Astrocyte (in vitro differentiated cells and primary cell): ENCODE measurements around the gene PTPRD. TPM values are rescaled to one million over a fixed set of nuclear protein-coding genes. Genes with fewer than 3 reads are reported as not detected.

Experiments used
- DNase-seq: peaks from one replicate; pipeline ENCODE4 v3.0.0-alpha.2; 2010; ENCODE audit warnings: low read depth
- FAIRE-seq: peaks from 2 replicates; lab custom pipeline; 2011; peaks lifted over from hg19 to GRCh38; lab: Jason Lieb, UNC
- H2AFZ ChIP-seq: 2 replicates; pipeline ENCODE4 v1.6.0; 2012; ENCODE audit warnings: low read depth, low read length, inconsistent platforms
- H3K27ac ChIP-seq: 2 replicates; pipeline ENCODE4 v1.5.1; 2011; ENCODE audit warnings: low read depth, low read length, inconsistent platforms
- H3K27me3 ChIP-seq: 2 replicates; pipeline ENCODE4 v1.6.0; 2011; ENCODE audit warnings: low read length, inconsistent platforms; ENCODE audit not compliant: insufficient read depth
- H3K36me3 ChIP-seq: 2 replicates; pipeline ENCODE4 v1.5.1; 2011; ENCODE audit warnings: low read length, inconsistent platforms; ENCODE audit not compliant: insufficient read depth
- H3K4me1 ChIP-seq: 2 replicates; pipeline ENCODE4 v1.5.1; 2011; ENCODE audit warnings: low read length, inconsistent platforms; ENCODE audit not compliant: insufficient read depth
- H3K4me2 ChIP-seq: 2 replicates; pipeline ENCODE4 v1.6.0; 2012; ENCODE audit warnings: low read length, inconsistent platforms
- H3K4me3 ChIP-seq: 2 replicates; pipeline ENCODE4 v1.5.1; 2011; ENCODE audit warnings: low read depth, mild to moderate bottlenecking, low read length, inconsistent platforms; ENCODE audit not compliant: insufficient read depth
- H3K79me2 ChIP-seq: 2 replicates; pipeline ENCODE4 v1.6.0; 2012; ENCODE audit warnings: mild to moderate bottlenecking, low read length, inconsistent platforms; ENCODE audit not compliant: insufficient read depth
- H3K9ac ChIP-seq: 2 replicates; pipeline ENCODE4 v1.6.0; 2012; ENCODE audit warnings: mild to moderate bottlenecking, low read length, inconsistent platforms
- H3K9me3 ChIP-seq: 2 replicates; pipeline ENCODE4 v1.5.1; 2012; ENCODE audit warnings: low read depth, mild to moderate bottlenecking, low read length, inconsistent platforms; ENCODE audit not compliant: insufficient read depth
- H4K20me1 ChIP-seq: 2 replicates; pipeline ENCODE4 v1.6.0; 2012; ENCODE audit warnings: low read length, inconsistent platforms; ENCODE audit not compliant: insufficient read depth
- H3K27ac Mint-ChIP-seq: one replicate; pipeline ENCODE4 v1.8.0; 2021; ENCODE audit warnings: mild to moderate bottlenecking, mixed read lengths; ENCODE audit not compliant: unreplicated experiment
- H3K27me3 Mint-ChIP-seq: one replicate; pipeline ENCODE4 v1.8.0; 2021; ENCODE audit warnings: low read depth, mixed read lengths; ENCODE audit not compliant: unreplicated experiment
- H3K36me3 Mint-ChIP-seq: one replicate; pipeline ENCODE4 v1.8.0; 2021; ENCODE audit warnings: low read depth, mixed read lengths; ENCODE audit not compliant: unreplicated experiment
- H3K4me1 Mint-ChIP-seq: one replicate; pipeline ENCODE4 v1.8.0; 2021; ENCODE audit warnings: low read depth, mixed read lengths; ENCODE audit not compliant: unreplicated experiment
- H3K4me3 Mint-ChIP-seq: one replicate; pipeline ENCODE4 v1.8.0; 2021; ENCODE audit warnings: mild to moderate bottlenecking, moderate library complexity, mixed read lengths; ENCODE audit not compliant: unreplicated experiment
- H3K9me3 Mint-ChIP-seq: one replicate; pipeline ENCODE4 v1.8.0; 2021; ENCODE audit warnings: mild to moderate bottlenecking, mixed read lengths; ENCODE audit not compliant: unreplicated experiment
- CTCF ChIP-seq: IDR thresholded peaks from 2 replicates; pipeline ENCODE4 v1.5.1; 2011; ENCODE audit warnings: low read depth, mild to moderate bottlenecking, inconsistent platforms, low read length, moderate library complexity; ENCODE audit not compliant: insufficient read depth
- EZH2 ChIP-seq: IDR thresholded peaks from 2 replicates; pipeline ENCODE4 v1.6.1; 2012; ENCODE audit warnings: mild to moderate bottlenecking, low read length, inconsistent platforms; ENCODE audit not compliant: insufficient read depth
- total RNA-seq: library from RNA; stranded (reverse); gene quantifications from 2 replicates; pipeline ENCODE4 v1.2.1, GENCODE V29; 2021

Gene PTPRD
- total RNA-seq, 1 donor from 2014 or later, result 88.1 TPM

- FAIRE-seq, result no peak
- Histone ChIP-seq H3K4me1 (peaks cover 16% of the 10 kb centered on the region), H3K27me3 (peaks cover 17% of the 10 kb centered on the region), H3K27ac (no peak overlapping the region), H3K4me2 (peak overlapping the region; percentile 90), H3K9me3 (no peaks in the 10 kb centered on the region), H3K36me3 (no peaks in the 10 kb centered on the region), H3K9ac (peak overlapping the region; percentile 74), H4K20me1 (no peaks in the 10 kb centered on the region), H3K4me3 (peak overlapping the region; percentile 71), H3K79me2 (peaks cover 7% of the 10 kb centered on the region), H2AFZ (peak overlapping the region; percentile 81)
- H3K36me3 Mint-ChIP-seq, result no peaks in the 10 kb centered on the region
- H3K4me3 Mint-ChIP-seq, result peak overlapping the region; percentile 86
- no peaks in the 10 kb centered on the region for H3K9me3 Mint-ChIP-seq
- no peaks in the 10 kb centered on the region for H3K27me3 Mint-ChIP-seq
- peak; percentile 22 for DNase-seq
- H3K27ac Mint-ChIP-seq, result peak overlapping the region; percentile 59
- peaks cover 25% of the 10 kb centered on the region for H3K4me1 Mint-ChIP-seq
- TF ChIP-seq EZH2 (no peak), CTCF (no peak)
Observed at GRCh38 chr9:8857926-8858595, 1754.7 kb downstream of the PTPRD start.

- Mint-ChIP-seq H3K36me3 (no peaks in the 10 kb centered on the region), H3K9me3 (no peaks in the 10 kb centered on the region), H3K4me3 (peak overlapping the region; percentile 97), H3K4me1 (peaks cover 28% of the 10 kb centered on the region), H3K27ac (peak overlapping the region; percentile 82), H3K27me3 (no peaks in the 10 kb centered on the region)
- Histone ChIP-seq H3K9ac (peak overlapping the region; percentile 74), H4K20me1 (no peaks in the 10 kb centered on the region), H3K79me2 (peaks cover 7% of the 10 kb centered on the region), H3K9me3 (no peaks in the 10 kb centered on the region), H3K27me3 (peaks cover 17% of the 10 kb centered on the region), H3K27ac (no peak overlapping the region), H2AFZ (peak overlapping the region; percentile 92), H3K36me3 (no peaks in the 10 kb centered on the region), H3K4me3 (peak overlapping the region; percentile 71), H3K4me2 (peak overlapping the region; percentile 90), H3K4me1 (peaks cover 16% of the 10 kb centered on the region)
- no peak for DNase-seq
- FAIRE-seq, result no peak
- TF ChIP-seq CTCF (no peak), EZH2 (peak; percentile 22)
Observed at GRCh38 chr9:8857068-8857925, 1755.5 kb downstream of the PTPRD start.
